GM06990 (cell line): ENCODE data around the gene ZNF274.
A peak's percentile ranks its signal among the peaks of the same experiment; 100 is the strongest.

Experiments
- DNase-seq: peaks from one replicate; pipeline ENCODE4 v3.0.0-alpha.2; 2011; ENCODE audit not compliant: insufficient read length; ENCODE audit errors: extremely low read depth
- H3K27me3 ChIP-seq: replicated peaks from 2 replicates; pipeline ENCODE4 v1.6.0; 2011; ENCODE audit warnings: low read length; ENCODE audit not compliant: control insufficient read depth, insufficient read depth
- H3K36me3 ChIP-seq: 2 replicates; pipeline ENCODE4 v1.5.1; 2011; ENCODE audit warnings: low read length; ENCODE audit not compliant: control insufficient read depth, insufficient read depth
- H3K4me3 ChIP-seq: replicated peaks from 2 replicates; pipeline ENCODE4 v1.5.1; 2011; ENCODE audit warnings: low read depth, mild to moderate bottlenecking, control low read depth, low read length
- CTCF ChIP-seq: IDR thresholded peaks from 2 replicates; pipeline ENCODE4 v1.5.1; 2011; ENCODE audit warnings: low read length, control low read depth, mild to moderate bottlenecking, inconsistent platforms; ENCODE audit not compliant: insufficient read depth, poor library complexity, severe bottlenecking

Gene ZNF274

GRCh38 chr19:58170860-58171259, 12.0 kb upstream of the ZNF274 start:
- no peaks in the 10 kb centered on the region for H3K27me3 ChIP-seq
- DNase-seq: no peak
- TF ChIP-seq CTCF: no peak

GRCh38 chr19:58181902-58182576, 822 bp upstream of the ZNF274 start:
- Histone ChIP-seq H3K36me3 (peaks cover 5% of the 10 kb centered on the region), H3K4me3 (peak overlapping the region; percentile 78), H3K27me3 (no peaks in the 10 kb centered on the region)
- peak; percentile 56 for TF ChIP-seq CTCF
- DNase-seq: no peak

More at GRCh38 chr19:58170860-58171259, 12.0 kb upstream of the ZNF274 start:
- Histone ChIP-seq H3K36me3 (no peaks in the 10 kb centered on the region), H3K4me3 (no peak overlapping the region)

GRCh38 chr19:58182577-58182988, 278 bp upstream of the ZNF274 start:
- Histone ChIP-seq H3K27me3 (no peaks in the 10 kb centered on the region), H3K36me3 (peaks cover 6% of the 10 kb centered on the region)
- no peak for DNase-seq

GRCh38 chr19:58183817-58184215, 955 bp downstream of the ZNF274 start:
- Histone ChIP-seq H3K4me3 (peak overlapping the region; percentile 78), H3K27me3 (no peaks in the 10 kb centered on the region), H3K36me3 (peaks cover 6% of the 10 kb centered on the region)
- TF ChIP-seq CTCF: no peak
- DNase-seq: no peak

More at GRCh38 chr19:58182577-58182988, 278 bp upstream of the ZNF274 start:
- H3K4me3 ChIP-seq: peak overlapping the region; percentile 78
- no peak for TF ChIP-seq CTCF

GRCh38 chr19:58196901-58197616, 14.2 kb downstream of the ZNF274 start:
- H3K4me3 ChIP-seq: no peak overlapping the region
- no peaks in the 10 kb centered on the region for H3K27me3 ChIP-seq
- peaks cover 16% of the 10 kb centered on the region for H3K36me3 ChIP-seq
- no peak for TF ChIP-seq CTCF
- peak; percentile 18 for DNase-seq
